ENCODE measurements around the gene COPS8. TPM values are rescaled to one million over a fixed set of nuclear protein-coding genes. Genes with fewer than 3 reads are reported as not detected.

Gene COPS8
- polyA plus RNA-seq, 1 of the 3 experiments (the other 2 are of a cell fraction): 107 TPM

GRCh38 chr2:237058423-237058822 is 27.3 kb upstream of the COPS8 start:
- ChIA-PET CTCF (interaction anchor here (4.7 to 11.4 kb wide), 3 partner anchors 705 to 715 kb away, joined by 30 to 84 read pairs (median 31); no protein-coding TSS in a partner anchor), POLR2A (no interaction called here)
- no peak overlapping the region for H3K4me2 ChIP-seq
- no peaks in the 10 kb centered on the region; a peak in 1 of 4 replicates for H3K4me1 ChIP-seq (ENCODE audit: control insufficient read depth in 1 of 2, insufficient read depth in 2 of 2, low read depth in 1 of 2, low read length in 1 of 2)
- H4K20me1 ChIP-seq (ENCODE audit: insufficient read depth): no peaks in the 10 kb centered on the region
- H3K79me2 ChIP-seq (ENCODE audit: insufficient read depth): no peaks in the 10 kb centered on the region
- no peaks in the 10 kb centered on the region for H3K27me3 ChIP-seq (ENCODE audit: insufficient read depth)
- H3K36me3 ChIP-seq (replicated peaks in 1 of 2; ENCODE audit: control insufficient read depth in 1 of 2, insufficient read depth in 2 of 2, low read length in 1 of 2): no peaks in the 10 kb centered on the region
- 86% methylated on average over 9 of the region's 11 CpGs for WGBS (ENCODE audit: low lambda C conversion rate)
- no peak for TF ChIP-seq POLR2AphosphoS5 (IDR thresholded peaks at IDR 0.05; ENCODE audit: low read depth, low read length)
- TF ChIP-seq TCF12 (IDR thresholded peaks at IDR 0.05): no peak
- no peak for TF ChIP-seq FOXJ3 (CRISPR knock-in tag; IDR thresholded peaks at IDR 0.05)
- no peak for TF ChIP-seq NRF1 (IDR thresholded peaks at IDR 0.05; ENCODE audit: low read depth, low read length)
- no peak for TF ChIP-seq MAX (IDR thresholded peaks at IDR 0.05; ENCODE audit: low read depth)
- TF ChIP-seq MEF2A (IDR thresholded peaks at IDR 0.05; ENCODE audit: borderline replicate concordance, low read depth): no peak
- TF ChIP-seq CHD2 (IDR thresholded peaks at IDR 0.05; ENCODE audit: low read length, partially characterized antibody): no peak
- TF ChIP-seq RCOR1 (IDR thresholded peaks at IDR 0.05; ENCODE audit: low read length): no peak
- TF ChIP-seq RAD21 (IDR thresholded peaks at IDR 0.05; ENCODE audit: low read length): no peak
- no peak for TF ChIP-seq RXRA (IDR thresholded peaks at IDR 0.05; ENCODE audit: borderline replicate concordance, low read depth)
- TF ChIP-seq PBX3 (IDR thresholded peaks at IDR 0.05): no peak
- no peak for TF ChIP-seq MXI1 (IDR thresholded peaks at IDR 0.05; ENCODE audit: low read depth, low read length)
- TF ChIP-seq ZBTB33 (IDR thresholded peaks at IDR 0.05; ENCODE audit: borderline replicate concordance, low read depth): no peak
- H3K27ac ChIP-seq (ENCODE audit: low read depth in 2 of 2, low read length in 1 of 2): no peak overlapping the region
- no peak overlapping the region for H2AFZ ChIP-seq (ENCODE audit: low read depth)
- H3K9ac ChIP-seq: no peak overlapping the region
- no peaks in the 10 kb centered on the region for H3K9me2 ChIP-seq
- H3K9me3 ChIP-seq: no peaks in the 10 kb centered on the region
- DNase-seq: no peak
- H3F3A ChIP-seq (replicated peaks; ENCODE audit: insufficient read depth): no peaks in the 10 kb centered on the region
- no peak overlapping the region for H3K4me3 ChIP-seq (ENCODE audit: low read depth in 2 of 2, low read length in 1 of 2)

GRCh38 chr2:237059155-237059875 is 26.4 kb upstream of the COPS8 start:
- CTCF ChIA-PET: interaction anchor here (0.9 to 11.4 kb wide), 10 partner anchors 8 to 716 kb away, joined by 3 to 84 read pairs (median 7); a partner anchor contains a TSS
- no peaks in the 10 kb centered on the region for H3K9me3 ChIP-seq
- DNase-seq: no peak
- H3K79me2 ChIP-seq (ENCODE audit: insufficient read depth): no peaks in the 10 kb centered on the region
- H3K9me2 ChIP-seq: no peaks in the 10 kb centered on the region
- no peak overlapping the region for H2AFZ ChIP-seq (ENCODE audit: low read depth)
- H3K4me2 ChIP-seq: no peak overlapping the region
- POLR2A ChIA-PET: no interaction called here
- TF ChIP-seq SIN3A (IDR thresholded peaks at IDR 0.05; ENCODE audit: borderline replicate concordance, low read depth, low read length) (no peak), ELF1 (IDR thresholded peaks at IDR 0.05) (no peak)
- H3K27me3 ChIP-seq (ENCODE audit: insufficient read depth): no peaks in the 10 kb centered on the region
- H3K4me3 ChIP-seq (ENCODE audit: low read depth in 2 of 2, low read length in 1 of 2): no peak overlapping the region
- no peaks in the 10 kb centered on the region for H3K36me3 ChIP-seq (replicated peaks in 1 of 2; ENCODE audit: control insufficient read depth in 1 of 2, insufficient read depth in 2 of 2, low read length in 1 of 2)
- no peaks in the 10 kb centered on the region; a peak in 1 of 4 replicates for H3K4me1 ChIP-seq (ENCODE audit: control insufficient read depth in 1 of 2, insufficient read depth in 2 of 2, low read depth in 1 of 2, low read length in 1 of 2)
- 61% methylated on average over 7 of the region's 8 CpGs for WGBS (ENCODE audit: low lambda C conversion rate)
- H3K9ac ChIP-seq: no peak overlapping the region
- no peak overlapping the region for H3K27ac ChIP-seq (ENCODE audit: low read depth in 2 of 2, low read length in 1 of 2)
- no peaks in the 10 kb centered on the region for H3F3A ChIP-seq (replicated peaks; ENCODE audit: insufficient read depth)
- no peaks in the 10 kb centered on the region for H4K20me1 ChIP-seq (ENCODE audit: insufficient read depth)

All from SK-N-SH (cell line).